ENCODE results near the gene KIT. TPM values are rescaled to one million over a fixed set of nuclear protein-coding genes. Genes with fewer than 3 reads are reported as not detected.

KIT gene
- total RNA-seq, 1 experiment from 2014 or later, result not detected

- ChIA-PET CTCF (interaction anchor here (0.8 kb wide), 1 partner anchor 81 kb away, joined by 3 read pairs; no protein-coding TSS in a partner anchor), POLR2A (no interaction called here)
- intact Hi-C loops (cut with micrococcal nuclease), result no loop called here
- H3K27me3 Mint-ChIP-seq (ENCODE audit: insufficient read depth, unreplicated experiment), result no peaks in the 10 kb centered on the region
- no peaks in the 10 kb centered on the region for H3K36me3 Mint-ChIP-seq (ENCODE audit: insufficient read depth, unreplicated experiment)
- H3K4me3 Mint-ChIP-seq (ENCODE audit: unreplicated experiment), result no peak overlapping the region
- DNase-seq (ENCODE audit: unreplicated experiment), result no peak
- no peaks in the 10 kb centered on the region for H3K4me1 Mint-ChIP-seq (ENCODE audit: insufficient read depth, unreplicated experiment)
- no peaks in the 10 kb centered on the region for H3K9me3 Mint-ChIP-seq (ENCODE audit: unreplicated experiment)
- no peak overlapping the region for H3K27ac Mint-ChIP-seq (ENCODE audit: low read depth, unreplicated experiment)
- TF ChIP-seq, protein P1, sequence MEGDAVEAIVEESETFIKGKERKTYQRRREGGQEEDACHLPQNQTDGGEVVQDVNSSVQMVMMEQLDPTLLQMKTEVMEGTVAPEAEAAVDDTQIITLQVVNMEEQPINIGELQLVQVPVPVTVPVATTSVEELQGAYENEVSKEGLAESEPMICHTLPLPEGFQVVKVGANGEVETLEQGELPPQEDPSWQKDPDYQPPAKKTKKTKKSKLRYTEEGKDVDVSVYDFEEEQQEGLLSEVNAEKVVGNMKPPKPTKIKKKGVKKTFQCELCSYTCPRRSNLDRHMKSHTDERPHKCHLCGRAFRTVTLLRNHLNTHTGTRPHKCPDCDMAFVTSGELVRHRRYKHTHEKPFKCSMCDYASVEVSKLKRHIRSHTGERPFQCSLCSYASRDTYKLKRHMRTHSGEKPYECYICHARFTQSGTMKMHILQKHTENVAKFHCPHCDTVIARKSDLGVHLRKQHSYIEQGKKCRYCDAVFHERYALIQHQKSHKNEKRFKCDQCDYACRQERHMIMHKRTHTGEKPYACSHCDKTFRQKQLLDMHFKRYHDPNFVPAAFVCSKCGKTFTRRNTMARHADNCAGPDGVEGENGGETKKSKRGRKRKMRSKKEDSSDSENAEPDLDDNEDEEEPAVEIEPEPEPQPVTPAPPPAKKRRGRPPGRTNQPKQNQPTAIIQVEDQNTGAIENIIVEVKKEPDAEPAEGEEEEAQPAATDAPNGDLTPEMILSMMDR (IDR thresholded peaks at IDR 0.05; ENCODE audit: unreplicated experiment), result no peak
- BruUV-seq (replicated peaks), result no TSS peak
These were observed 12.1 kb downstream of the KIT start for GRCh38 chr4:54669831-54670230.

- Mint-ChIP-seq H3K36me3 (ENCODE audit: insufficient read depth, unreplicated experiment) (no peaks in the 10 kb centered on the region), H3K4me3 (ENCODE audit: unreplicated experiment) (no peak overlapping the region), H3K27me3 (ENCODE audit: insufficient read depth, unreplicated experiment) (no peaks in the 10 kb centered on the region), H3K4me1 (ENCODE audit: insufficient read depth, unreplicated experiment) (no peaks in the 10 kb centered on the region), H3K27ac (ENCODE audit: low read depth, unreplicated experiment) (no peak overlapping the region), H3K9me3 (ENCODE audit: unreplicated experiment) (no peaks in the 10 kb centered on the region)
- ChIA-PET CTCF (interaction anchor here (1.2 kb wide), 1 partner anchor 10 kb away, joined by 3 read pairs; no protein-coding TSS in a partner anchor), POLR2A (no interaction called here)
- BruUV-seq (replicated peaks), result no TSS peak
- TF ChIP-seq, protein P1 (IDR thresholded peaks at IDR 0.05; ENCODE audit: unreplicated experiment), result no peak
- intact Hi-C loops (cut with micrococcal nuclease), result no loop called here
- DNase-seq (ENCODE audit: unreplicated experiment), result no peak
These were observed 18.1 kb downstream of the KIT start for GRCh38 chr4:54675721-54676461.

DNA sequence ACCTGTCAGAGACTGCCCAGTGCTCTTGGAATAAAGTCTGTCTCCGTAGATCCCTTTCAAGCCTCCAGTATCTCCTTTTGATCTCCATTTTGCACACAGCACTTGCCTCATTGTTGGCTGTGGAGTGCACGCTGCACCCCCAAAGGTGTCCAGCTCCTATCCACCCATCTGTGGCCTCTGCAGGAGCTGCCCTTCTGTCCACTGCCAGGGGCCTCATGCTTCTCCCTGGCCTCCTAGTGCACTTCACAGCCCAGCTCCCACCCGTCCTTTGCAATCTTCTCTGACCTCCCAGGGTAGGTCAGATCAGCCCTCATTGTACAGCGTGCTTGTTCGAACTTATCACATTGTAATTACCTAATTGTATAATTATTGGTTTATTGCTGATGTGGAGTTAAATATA is 18.9 kb downstream of the KIT start:
- Mint-ChIP-seq H3K4me3 (ENCODE audit: unreplicated experiment) (no peak overlapping the region), H3K36me3 (ENCODE audit: insufficient read depth, unreplicated experiment) (no peaks in the 10 kb centered on the region), H3K9me3 (ENCODE audit: unreplicated experiment) (no peaks in the 10 kb centered on the region), H3K27me3 (ENCODE audit: insufficient read depth, unreplicated experiment) (no peaks in the 10 kb centered on the region), H3K4me1 (ENCODE audit: insufficient read depth, unreplicated experiment) (no peaks in the 10 kb centered on the region), H3K27ac (ENCODE audit: low read depth, unreplicated experiment) (no peak overlapping the region)
- POLR2A ChIA-PET, result no interaction called here
- intact Hi-C loops (cut with micrococcal nuclease), result no loop called here
- DNase-seq (ENCODE audit: unreplicated experiment), result no peak
- CTCF ChIA-PET, result interaction anchor here (1.2 kb wide), 1 partner anchor 9 kb away, joined by 3 read pairs; no protein-coding TSS in a partner anchor
- TF ChIP-seq, protein P1 (IDR thresholded peaks at IDR 0.05; ENCODE audit: unreplicated experiment), result no peak
- BruUV-seq (replicated peaks), result no TSS peak

DNA sequence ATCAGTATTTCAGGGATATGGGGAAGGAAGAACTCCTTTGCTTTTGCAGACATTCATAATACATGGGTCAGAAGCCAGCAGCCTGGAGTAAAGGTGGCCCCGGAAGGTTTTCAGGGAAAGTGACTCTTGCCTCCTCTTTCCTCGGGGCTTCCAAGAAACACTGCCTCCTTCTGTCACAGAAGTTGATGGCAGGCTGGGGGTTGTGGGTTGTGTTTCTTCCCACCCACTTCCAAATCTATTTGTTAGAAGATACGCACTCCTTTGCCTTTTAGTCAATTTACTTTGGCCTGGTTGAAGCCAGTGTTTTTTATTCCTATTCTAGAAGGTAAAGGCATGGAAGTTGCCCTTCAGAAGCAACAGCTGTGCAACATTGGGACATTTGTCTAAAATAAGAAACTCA is 19.7 kb downstream of the KIT start:
- no peak overlapping the region for H3K27ac Mint-ChIP-seq (ENCODE audit: low read depth, unreplicated experiment)
- BruUV-seq (replicated peaks), result no TSS peak
- intact Hi-C loops (cut with micrococcal nuclease), result no loop called here
- no peaks in the 10 kb centered on the region for H3K9me3 Mint-ChIP-seq (ENCODE audit: unreplicated experiment)
- no peaks in the 10 kb centered on the region for H3K27me3 Mint-ChIP-seq (ENCODE audit: insufficient read depth, unreplicated experiment)
- no peaks in the 10 kb centered on the region for H3K4me1 Mint-ChIP-seq (ENCODE audit: insufficient read depth, unreplicated experiment)
- CTCF ChIA-PET, result no interaction called here
- no peak for DNase-seq (ENCODE audit: unreplicated experiment)
- no peak overlapping the region for H3K4me3 Mint-ChIP-seq (ENCODE audit: unreplicated experiment)
- H3K36me3 Mint-ChIP-seq (ENCODE audit: insufficient read depth, unreplicated experiment), result no peaks in the 10 kb centered on the region
- POLR2A ChIA-PET, result no interaction called here
- TF ChIP-seq, protein P1 (IDR thresholded peaks at IDR 0.05; ENCODE audit: unreplicated experiment), result no peak
